ENCODE data around the gene TSPAN18. TPM values are rescaled to one million over a fixed set of nuclear protein-coding genes. Genes with fewer than 3 reads are reported as not detected.

Gene TSPAN18
- total and polyA plus RNA-seq, 2 experiments from 2014 or later: 9.5 to 21.5 TPM

- Histone ChIP-seq H3K4me3 (no peak overlapping the region), H2AFZ (no peak overlapping the region), H3K27ac (no peak overlapping the region), H3K27me3 (no peaks in the 10 kb centered on the region), H3K9me2 (replicated peaks; ENCODE audit: insufficient read depth) (no peaks in the 10 kb centered on the region), H3K79me2 (peaks cover 4% of the 10 kb centered on the region), H3K36me3 (replicated peaks; ENCODE audit: insufficient read depth, low read depth) (no peaks in the 10 kb centered on the region), H3K9me3 (ENCODE audit: low read depth) (no peaks in the 10 kb centered on the region), H4K20me1 (ENCODE audit: insufficient read depth, poor library complexity, severe bottlenecking) (no peaks in the 10 kb centered on the region), H3K4me2 (no peak overlapping the region), H3K4me1 (ENCODE audit: insufficient read depth) (no peaks in the 10 kb centered on the region)
- no peak for DNase-seq (ENCODE audit: low spot score)
- no peak for TF ChIP-seq EZH2 (IDR thresholded peaks at IDR 0.05; ENCODE audit: borderline replicate concordance)
- no peak for TF ChIP-seq EZH2phosphoT487 (IDR thresholded peaks at IDR 0.05; ENCODE audit: low read depth, severe bottlenecking, unreplicated experiment)
- TF ChIP-seq CTCF (IDR thresholded peaks at IDR 0.05; ENCODE audit: poor library complexity): no peak
- 93% methylated on average over 10 of the region's 10 CpGs for WGBS (ENCODE audit: low lambda C conversion rate, missing lambda C conversion rate)
Measured at GRCh38 chr11:44942029-44942955, 215.5 kb downstream of the TSPAN18 start.

GRCh38 chr11:44943118-44943517 lies 216.4 kb downstream of the TSPAN18 start:
- no peaks in the 10 kb centered on the region for H3K9me3 ChIP-seq (ENCODE audit: low read depth)
- H3K79me2 ChIP-seq: peaks cover 8% of the 10 kb centered on the region
- H3K36me3 ChIP-seq (replicated peaks; ENCODE audit: insufficient read depth, low read depth): no peaks in the 10 kb centered on the region
- no peak overlapping the region for H2AFZ ChIP-seq
- H3K9me2 ChIP-seq (replicated peaks; ENCODE audit: insufficient read depth): no peaks in the 10 kb centered on the region
- 83% methylated on average over 7 of the region's 7 CpGs for WGBS (ENCODE audit: low lambda C conversion rate, missing lambda C conversion rate)
- TF ChIP-seq CTCF (IDR thresholded peaks at IDR 0.05; ENCODE audit: poor library complexity) (no peak), EZH2 (IDR thresholded peaks at IDR 0.05; ENCODE audit: borderline replicate concordance) (no peak), EZH2phosphoT487 (IDR thresholded peaks at IDR 0.05; ENCODE audit: low read depth, severe bottlenecking, unreplicated experiment) (no peak)
- no peak overlapping the region for H3K27ac ChIP-seq
- DNase-seq (ENCODE audit: low spot score): no peak
- H3K27me3 ChIP-seq: no peaks in the 10 kb centered on the region
- H3K4me2 ChIP-seq: no peak overlapping the region
- H4K20me1 ChIP-seq (ENCODE audit: insufficient read depth, poor library complexity, severe bottlenecking): no peaks in the 10 kb centered on the region
- no peak overlapping the region for H3K4me3 ChIP-seq
- no peaks in the 10 kb centered on the region for H3K4me1 ChIP-seq (ENCODE audit: insufficient read depth)

- H3K9me3 ChIP-seq (ENCODE audit: low read depth): no peaks in the 10 kb centered on the region
- DNase-seq (ENCODE audit: low spot score): no peak
- H3K36me3 ChIP-seq (replicated peaks; ENCODE audit: insufficient read depth, low read depth): no peaks in the 10 kb centered on the region
- no peaks in the 10 kb centered on the region for H3K9me2 ChIP-seq (replicated peaks; ENCODE audit: insufficient read depth)
- peaks cover 14% of the 10 kb centered on the region for H3K79me2 ChIP-seq
- H3K4me2 ChIP-seq: no peak overlapping the region
- no peaks in the 10 kb centered on the region for H3K27me3 ChIP-seq
- no peaks in the 10 kb centered on the region for H3K4me1 ChIP-seq (ENCODE audit: insufficient read depth)
- 72% methylated on average over 7 of the region's 7 CpGs for WGBS (ENCODE audit: low lambda C conversion rate, missing lambda C conversion rate)
- no peaks in the 10 kb centered on the region for H4K20me1 ChIP-seq (ENCODE audit: insufficient read depth, poor library complexity, severe bottlenecking)
- H3K4me3 ChIP-seq: no peak overlapping the region
- H2AFZ ChIP-seq: no peak overlapping the region
- TF ChIP-seq EZH2 (IDR thresholded peaks at IDR 0.05; ENCODE audit: borderline replicate concordance) (no peak), EZH2phosphoT487 (IDR thresholded peaks at IDR 0.05; ENCODE audit: low read depth, severe bottlenecking, unreplicated experiment) (no peak), CTCF (IDR thresholded peaks at IDR 0.05; ENCODE audit: poor library complexity) (no peak)
- no peak overlapping the region for H3K27ac ChIP-seq
Measured at GRCh38 chr11:44943696-44944095, 216.9 kb downstream of the TSPAN18 start.
